Measurements from ENCODE around the gene RAE1.

DNA sequence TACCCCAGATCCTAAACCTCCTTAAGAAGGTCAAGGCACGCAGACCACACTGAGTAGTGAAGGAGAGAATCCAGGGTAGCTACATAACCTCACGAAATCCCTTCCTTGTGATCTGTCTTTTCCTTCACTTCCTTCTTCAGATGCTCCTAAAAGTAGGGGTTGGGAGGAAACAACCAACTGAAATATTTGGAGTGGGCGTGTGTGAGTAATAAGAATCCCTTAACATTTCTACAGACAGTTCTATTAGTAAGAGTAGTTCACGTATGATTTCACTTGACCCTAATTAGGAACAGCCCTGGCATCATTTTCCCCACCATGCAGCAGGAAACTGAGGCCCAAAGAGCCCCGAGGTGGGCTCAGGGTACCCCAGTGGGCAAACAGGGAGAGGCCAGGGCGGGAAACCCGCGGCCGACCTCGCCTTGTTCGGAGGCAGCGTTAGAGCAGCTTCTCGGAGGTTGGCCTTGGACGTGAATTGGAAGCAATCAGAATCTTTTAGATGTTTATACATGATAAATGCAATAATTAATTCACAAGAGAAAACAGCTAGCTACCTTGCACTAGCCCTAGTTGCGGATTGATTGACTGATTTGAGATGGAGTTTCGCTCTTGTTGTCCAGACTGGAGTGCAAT, 859 bp upstream of the RAE1 start:
- TF ChIP-seq, protein P1, sequence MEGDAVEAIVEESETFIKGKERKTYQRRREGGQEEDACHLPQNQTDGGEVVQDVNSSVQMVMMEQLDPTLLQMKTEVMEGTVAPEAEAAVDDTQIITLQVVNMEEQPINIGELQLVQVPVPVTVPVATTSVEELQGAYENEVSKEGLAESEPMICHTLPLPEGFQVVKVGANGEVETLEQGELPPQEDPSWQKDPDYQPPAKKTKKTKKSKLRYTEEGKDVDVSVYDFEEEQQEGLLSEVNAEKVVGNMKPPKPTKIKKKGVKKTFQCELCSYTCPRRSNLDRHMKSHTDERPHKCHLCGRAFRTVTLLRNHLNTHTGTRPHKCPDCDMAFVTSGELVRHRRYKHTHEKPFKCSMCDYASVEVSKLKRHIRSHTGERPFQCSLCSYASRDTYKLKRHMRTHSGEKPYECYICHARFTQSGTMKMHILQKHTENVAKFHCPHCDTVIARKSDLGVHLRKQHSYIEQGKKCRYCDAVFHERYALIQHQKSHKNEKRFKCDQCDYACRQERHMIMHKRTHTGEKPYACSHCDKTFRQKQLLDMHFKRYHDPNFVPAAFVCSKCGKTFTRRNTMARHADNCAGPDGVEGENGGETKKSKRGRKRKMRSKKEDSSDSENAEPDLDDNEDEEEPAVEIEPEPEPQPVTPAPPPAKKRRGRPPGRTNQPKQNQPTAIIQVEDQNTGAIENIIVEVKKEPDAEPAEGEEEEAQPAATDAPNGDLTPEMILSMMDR (IDR thresholded peaks at IDR 0.05) = no peak
- TF ChIP-seq POLR2A (IDR thresholded peaks at IDR 0.05) = no peak

Measured in prostate gland (tissue), 2 donors.